Measurements from ENCODE around the gene ALAD.

ALAD gene

GRCh38 chr9:113356686-113357292, 44.3 kb downstream of the ALAD start:
- Histone ChIP-seq H3K27ac (ENCODE audit: low read depth, low read length) (no peak overlapping the region), H3K79me1 (ENCODE audit: low read length) (no peaks in the 10 kb centered on the region), H3K4me3 (ENCODE audit: low read depth, low read length) (no peak overlapping the region), H4K8ac (ENCODE audit: low read depth, low read length) (no peak overlapping the region), H2AFZ (ENCODE audit: insufficient read depth, low read length, poor library complexity) (no peak overlapping the region), H3K9ac (ENCODE audit: low read length) (no peak overlapping the region), H3K18ac (ENCODE audit: low read length) (no peak overlapping the region), H3K4me1 (ENCODE audit: control insufficient read depth in 1 of 2, insufficient read depth in 2 of 2, low read length in 2 of 2) (no peaks in the 10 kb centered on the region), H3K79me2 (ENCODE audit: control insufficient read depth, insufficient read depth, low read length, poor library complexity) (no peaks in the 10 kb centered on the region), H4K12ac (ENCODE audit: low read depth, low read length) (no peak overlapping the region), H3K27me3 (ENCODE audit: insufficient read depth, low read length) (no peaks in the 10 kb centered on the region), H3K4me2 (ENCODE audit: low read length) (no peak overlapping the region), H2BK120ac (ENCODE audit: insufficient read depth, low read length, poor library complexity) (no peak overlapping the region), H3K23ac (ENCODE audit: low read length) (no peak overlapping the region), H3K36me3 (ENCODE audit: control insufficient read depth in 1 of 2, insufficient read depth in 2 of 2, low read length in 2 of 2) (no peaks in the 10 kb centered on the region), H3K9me3 (ENCODE audit: insufficient read depth, low read depth, low read length) (no peaks in the 10 kb centered on the region), H4K91ac (ENCODE audit: low read depth, low read length) (no peak overlapping the region), H2AK5ac (ENCODE audit: low read length) (no peak overlapping the region), H2BK5ac (ENCODE audit: low read depth, low read length, poor library complexity) (no peak overlapping the region), H3K4ac (ENCODE audit: low read depth, low read length) (no peak overlapping the region), H2BK12ac (ENCODE audit: low read length) (no peak overlapping the region), H3K14ac (ENCODE audit: low read length) (no peak overlapping the region)
- no CpG with 5 or more reads among the region's 7 CpGs for WGBS (ENCODE audit: extremely low coverage, insufficient coverage, insufficient read length)
- no peak for DNase-seq

GRCh38 chr9:113355040-113355596, 46.0 kb downstream of the ALAD start:
- H3K79me2 ChIP-seq (ENCODE audit: control insufficient read depth, insufficient read depth, low read length, poor library complexity) = no peaks in the 10 kb centered on the region
- no peak overlapping the region for H2BK5ac ChIP-seq (ENCODE audit: low read depth, low read length, poor library complexity)
- no peak overlapping the region for H2AFZ ChIP-seq (ENCODE audit: insufficient read depth, low read length, poor library complexity)
- WGBS (ENCODE audit: extremely low coverage, insufficient coverage, insufficient read length) = no CpG with 5 or more reads among the region's 4 CpGs
- no peaks in the 10 kb centered on the region for H3K79me1 ChIP-seq (ENCODE audit: low read length)
- H3K4me3 ChIP-seq (ENCODE audit: low read depth, low read length) = no peak overlapping the region
- H3K9ac ChIP-seq (ENCODE audit: low read length) = no peak overlapping the region
- no peak overlapping the region for H2BK12ac ChIP-seq (ENCODE audit: low read length)
- no peak overlapping the region for H2AK5ac ChIP-seq (ENCODE audit: low read length)
- H3K14ac ChIP-seq (ENCODE audit: low read length) = no peak overlapping the region
- no peaks in the 10 kb centered on the region for H3K36me3 ChIP-seq (ENCODE audit: control insufficient read depth in 1 of 2, insufficient read depth in 2 of 2, low read length in 2 of 2)
- peaks cover 3% of the 10 kb centered on the region for H3K27me3 ChIP-seq (ENCODE audit: insufficient read depth, low read length)
- H3K4ac ChIP-seq (ENCODE audit: low read depth, low read length) = no peak overlapping the region
- no peak overlapping the region for H4K8ac ChIP-seq (ENCODE audit: low read depth, low read length)
- H3K4me2 ChIP-seq (ENCODE audit: low read length) = no peak overlapping the region
- H3K23ac ChIP-seq (ENCODE audit: low read length) = no peak overlapping the region
- H3K27ac ChIP-seq (ENCODE audit: low read depth, low read length) = no peak overlapping the region
- H3K9me3 ChIP-seq (ENCODE audit: insufficient read depth, low read depth, low read length) = no peaks in the 10 kb centered on the region
- H4K12ac ChIP-seq (ENCODE audit: low read depth, low read length) = no peak overlapping the region
- H4K91ac ChIP-seq (ENCODE audit: low read depth, low read length) = no peak overlapping the region
- H3K4me1 ChIP-seq (ENCODE audit: control insufficient read depth in 1 of 2, insufficient read depth in 2 of 2, low read length in 2 of 2) = peaks cover 0 to under 1% of the 10 kb centered on the region in 2 experiments
- H3K18ac ChIP-seq (ENCODE audit: low read length) = no peak overlapping the region
- DNase-seq = no peak
- no peak overlapping the region for H2BK120ac ChIP-seq (ENCODE audit: insufficient read depth, low read length, poor library complexity)

- no peak overlapping the region for H4K12ac ChIP-seq (ENCODE audit: low read depth, low read length)
- no peak overlapping the region for H3K18ac ChIP-seq (ENCODE audit: low read length)
- no peak overlapping the region for H3K14ac ChIP-seq (ENCODE audit: low read length)
- no peak overlapping the region for H3K9ac ChIP-seq (ENCODE audit: low read length)
- WGBS (ENCODE audit: extremely low coverage, insufficient coverage, insufficient read length) = no CpG with 5 or more reads among the region's 1 CpG
- no peaks in the 10 kb centered on the region for H3K36me3 ChIP-seq (ENCODE audit: control insufficient read depth in 1 of 2, insufficient read depth in 2 of 2, low read length in 2 of 2)
- H3K23ac ChIP-seq (ENCODE audit: low read length) = no peak overlapping the region
- no peak overlapping the region for H3K4me2 ChIP-seq (ENCODE audit: low read length)
- H3K79me2 ChIP-seq (ENCODE audit: control insufficient read depth, insufficient read depth, low read length, poor library complexity) = no peaks in the 10 kb centered on the region
- no peak overlapping the region for H2BK12ac ChIP-seq (ENCODE audit: low read length)
- H3K79me1 ChIP-seq (ENCODE audit: low read length) = no peaks in the 10 kb centered on the region
- peaks cover 4 to 5% of the 10 kb centered on the region in 2 experiments for H3K4me1 ChIP-seq (ENCODE audit: control insufficient read depth in 1 of 2, insufficient read depth in 2 of 2, low read length in 2 of 2)
- no peak overlapping the region for H3K4ac ChIP-seq (ENCODE audit: low read depth, low read length)
- H3K27ac ChIP-seq (ENCODE audit: low read depth, low read length) = no peak overlapping the region
- H2BK5ac ChIP-seq (ENCODE audit: low read depth, low read length, poor library complexity) = no peak overlapping the region
- no peak overlapping the region for H4K91ac ChIP-seq (ENCODE audit: low read depth, low read length)
- no peak overlapping the region for H2AFZ ChIP-seq (ENCODE audit: insufficient read depth, low read length, poor library complexity)
- peaks cover 13% of the 10 kb centered on the region for H3K27me3 ChIP-seq (ENCODE audit: insufficient read depth, low read length)
- no peak overlapping the region for H2AK5ac ChIP-seq (ENCODE audit: low read length)
- no peak overlapping the region for H3K4me3 ChIP-seq (ENCODE audit: low read depth, low read length)
- no peak for DNase-seq
- no peak overlapping the region for H4K8ac ChIP-seq (ENCODE audit: low read depth, low read length)
- no peaks in the 10 kb centered on the region for H3K9me3 ChIP-seq (ENCODE audit: insufficient read depth, low read depth, low read length)
- no peak overlapping the region for H2BK120ac ChIP-seq (ENCODE audit: insufficient read depth, low read length, poor library complexity)
Measured at GRCh38 chr9:113352411-113352810, 48.7 kb downstream of the ALAD start.

GRCh38 chr9:113352006-113352405, 49.1 kb downstream of the ALAD start:
- H2BK5ac ChIP-seq (ENCODE audit: low read depth, low read length, poor library complexity) = no peak overlapping the region
- H3K9ac ChIP-seq (ENCODE audit: low read length) = no peak overlapping the region
- peaks cover 13% of the 10 kb centered on the region for H3K27me3 ChIP-seq (ENCODE audit: insufficient read depth, low read length)
- H3K14ac ChIP-seq (ENCODE audit: low read length) = no peak overlapping the region
- no peak overlapping the region for H3K18ac ChIP-seq (ENCODE audit: low read length)
- no peaks in the 10 kb centered on the region for H3K79me1 ChIP-seq (ENCODE audit: low read length)
- DNase-seq = no peak
- no peaks in the 10 kb centered on the region for H3K9me3 ChIP-seq (ENCODE audit: insufficient read depth, low read depth, low read length)
- H2BK12ac ChIP-seq (ENCODE audit: low read length) = no peak overlapping the region
- no peaks in the 10 kb centered on the region for H3K36me3 ChIP-seq (ENCODE audit: control insufficient read depth in 1 of 2, insufficient read depth in 2 of 2, low read length in 2 of 2)
- H3K79me2 ChIP-seq (ENCODE audit: control insufficient read depth, insufficient read depth, low read length, poor library complexity) = no peaks in the 10 kb centered on the region
- H2BK120ac ChIP-seq (ENCODE audit: insufficient read depth, low read length, poor library complexity) = no peak overlapping the region
- H3K4me1 ChIP-seq (ENCODE audit: control insufficient read depth in 1 of 2, insufficient read depth in 2 of 2, low read length in 2 of 2) = peaks cover 4 to 5% of the 10 kb centered on the region in 2 experiments
- no CpG with 5 or more reads among the region's 6 CpGs for WGBS (ENCODE audit: extremely low coverage, insufficient coverage, insufficient read length)
- H4K91ac ChIP-seq (ENCODE audit: low read depth, low read length) = no peak overlapping the region
- no peak overlapping the region for H3K27ac ChIP-seq (ENCODE audit: low read depth, low read length)
- no peak overlapping the region for H3K4ac ChIP-seq (ENCODE audit: low read depth, low read length)
- no peak overlapping the region for H2AFZ ChIP-seq (ENCODE audit: insufficient read depth, low read length, poor library complexity)
- no peak overlapping the region for H3K4me2 ChIP-seq (ENCODE audit: low read length)
- no peak overlapping the region for H3K23ac ChIP-seq (ENCODE audit: low read length)
- H2AK5ac ChIP-seq (ENCODE audit: low read length) = no peak overlapping the region
- no peak overlapping the region for H3K4me3 ChIP-seq (ENCODE audit: low read depth, low read length)
- no peak overlapping the region for H4K12ac ChIP-seq (ENCODE audit: low read depth, low read length)
- H4K8ac ChIP-seq (ENCODE audit: low read depth, low read length) = no peak overlapping the region
